NCI-H345 treated with DMSO at 0.1 percent for 48 hours (cell line): ENCODE measurements around the gene DDX39B.
"Not testable (repeated sequence)": the region's sequence is repeated elsewhere in the genome, so short reads cannot be mapped to it uniquely, and the experiment has no call there.

Experiments
- DNase-seq: peaks from one replicate; lab custom pipeline; 2025; ENCODE audit not compliant: unreplicated experiment; lab: John Stamatoyannopoulos, UW

DDX39B gene

GRCh38 chr6:31575952-31576685 lies 34.3 kb upstream of the DDX39B start:
- no peak for DNase-seq

- DNase-seq: no peak
Measured at GRCh38 chr6:31575335-31575901, 33.6 kb upstream of the DDX39B start, which contains the start of gene TNF. Gene TNF (plus strand): TSS chr6:31575565. CDS start chr6:31575742, 177 bp downstream.

GRCh38 chr6:31574106-31575061 lies 32.6 kb upstream of the DDX39B start:
- DNase-seq: no peak

GRCh38 chr6:31573239-31574105 lies 31.7 kb upstream of the DDX39B start:
- DNase-seq: no peak

GRCh38 chr6:31572041-31572911 lies 30.5 kb upstream of the DDX39B start, which contains the start of gene LTA:
Gene LTA (plus strand): TSS chr6:31572289. CDS start chr6:31572743, 454 bp downstream.
- DNase-seq: no peak

GRCh38 chr6:31569861-31570536 lies 28.2 kb upstream of the DDX39B start:
- DNase-seq: no peak

- no peak for DNase-seq
Measured at GRCh38 chr6:31568537-31568961, 26.7 kb upstream of the DDX39B start.

- DNase-seq: no peak
Measured at GRCh38 chr6:31567531-31568370, 25.9 kb upstream of the DDX39B start.

- no peak for DNase-seq
Measured at GRCh38 chr6:31560697-31561058, 18.9 kb upstream of the DDX39B start.

GRCh38 chr6:31559958-31560696 lies 18.3 kb upstream of the DDX39B start:
- DNase-seq: no peak

GRCh38 chr6:31559606-31559957 lies 17.8 kb upstream of the DDX39B start:
- no peak for DNase-seq

- DNase-seq: no peak
Measured at GRCh38 chr6:31558631-31559500, 17.1 kb upstream of the DDX39B start.

GRCh38 chr6:31558318-31558625 lies 16.5 kb upstream of the DDX39B start:
- no peak for DNase-seq

GRCh38 chr6:31557443-31558317 lies 15.9 kb upstream of the DDX39B start:
- no peak for DNase-seq

GRCh38 chr6:31556307-31556706 lies 14.5 kb upstream of the DDX39B start:
- no peak for DNase-seq

- not testable (repeated sequence) for DNase-seq
Measured at GRCh38 chr6:31551371-31551770, 9.6 kb upstream of the DDX39B start.
